Fibroblast of peridontal ligament (primary cell): ENCODE data around the gene LMTK3.

ENCODE experiments used
- DNase-seq: peaks from one replicate; pipeline ENCODE4 v3.0.0-alpha.2; 2010; ENCODE audit errors: extremely low read depth

The LMTK3 gene

DNA sequence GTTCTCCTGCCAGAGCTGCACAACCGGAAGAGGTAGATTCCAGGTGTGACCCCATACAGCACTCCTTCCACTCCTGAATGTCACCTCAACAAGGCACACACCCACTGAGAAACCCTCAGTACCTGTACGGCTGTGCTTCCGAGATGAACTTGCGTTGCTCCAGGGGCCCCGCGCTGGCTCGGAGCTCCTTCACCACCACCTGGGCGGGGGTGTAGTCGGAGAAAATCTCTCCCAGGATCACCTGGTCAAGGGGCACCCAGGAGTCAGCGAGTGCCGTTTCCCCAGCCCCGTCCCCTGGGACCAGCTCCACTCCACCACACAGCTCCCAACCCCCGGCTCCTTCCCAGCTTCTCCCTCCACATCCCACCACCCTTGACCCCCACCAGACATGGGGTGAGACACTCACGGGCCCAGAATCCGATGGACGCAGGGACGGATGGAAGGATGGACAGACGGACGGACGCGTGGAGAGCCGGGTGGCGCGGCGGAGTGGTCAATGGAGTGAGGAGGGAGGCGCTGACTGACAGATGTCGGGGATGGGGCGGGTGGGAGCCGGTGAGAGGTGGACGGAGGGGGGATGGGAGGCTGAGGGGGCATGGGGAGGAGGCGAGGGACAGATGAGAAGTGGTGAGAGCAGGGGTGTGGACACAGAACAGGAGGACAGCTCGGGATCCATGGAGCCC is 2.8 kb downstream of the LMTK3 start:
- DNase-seq: no peak

DNA sequence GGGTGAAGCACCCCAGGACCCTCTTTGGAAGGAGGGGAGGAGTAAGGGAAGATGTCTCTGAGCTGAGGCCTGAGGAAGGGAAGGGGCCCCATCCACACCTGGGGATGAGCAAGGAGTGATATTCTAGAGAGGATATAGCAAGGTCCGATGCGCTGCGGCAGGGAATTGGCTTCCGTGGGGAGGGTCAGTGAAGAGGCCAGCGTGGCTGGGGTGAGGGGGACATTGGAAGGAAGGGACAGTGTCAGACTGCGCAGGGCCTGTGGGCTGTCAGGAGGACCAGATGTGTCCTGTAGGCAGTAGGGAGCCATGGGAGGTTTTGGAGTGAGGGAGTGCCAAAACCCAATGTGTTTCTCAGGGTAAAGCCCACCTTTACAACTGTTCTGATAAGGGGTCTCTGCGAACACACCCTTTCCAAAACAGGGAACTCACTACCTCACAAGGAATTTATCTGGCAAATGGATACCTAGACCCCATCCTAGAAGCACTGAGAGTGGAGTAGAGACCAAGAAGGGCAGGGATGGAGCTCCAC is 3.7 kb downstream of the LMTK3 start:
- DNase-seq: no peak

DNA sequence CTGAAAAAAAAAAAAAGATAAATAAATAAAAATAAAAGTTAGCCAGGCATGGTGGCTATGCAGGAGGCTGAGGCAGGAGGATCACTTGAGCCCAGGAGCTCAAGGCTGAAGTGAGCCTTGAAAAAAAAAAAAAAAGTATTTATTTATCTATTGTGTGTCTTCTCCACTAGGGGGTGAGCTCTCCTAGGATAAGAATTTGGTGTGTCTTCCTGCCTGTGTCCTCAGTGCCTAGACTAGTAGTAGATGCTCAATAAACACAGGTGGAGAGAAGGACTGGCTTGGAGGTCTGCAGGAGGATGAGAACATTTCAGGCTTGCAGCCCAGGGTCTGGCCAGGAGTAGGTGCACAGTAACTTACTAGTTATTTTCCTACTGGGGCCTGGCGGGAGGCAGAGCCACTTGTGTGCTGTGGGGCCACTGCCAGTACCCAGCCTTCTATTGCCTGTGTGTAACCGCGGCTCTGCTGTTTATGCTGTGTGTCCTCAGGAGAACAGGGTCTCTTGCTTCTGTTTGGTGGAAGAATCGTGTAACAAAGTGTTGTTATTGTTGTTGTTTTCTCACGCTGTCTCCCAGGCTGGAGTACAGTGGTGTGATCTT is 5.4 kb downstream of the LMTK3 start:
- peak; percentile 51 for DNase-seq

DNA sequence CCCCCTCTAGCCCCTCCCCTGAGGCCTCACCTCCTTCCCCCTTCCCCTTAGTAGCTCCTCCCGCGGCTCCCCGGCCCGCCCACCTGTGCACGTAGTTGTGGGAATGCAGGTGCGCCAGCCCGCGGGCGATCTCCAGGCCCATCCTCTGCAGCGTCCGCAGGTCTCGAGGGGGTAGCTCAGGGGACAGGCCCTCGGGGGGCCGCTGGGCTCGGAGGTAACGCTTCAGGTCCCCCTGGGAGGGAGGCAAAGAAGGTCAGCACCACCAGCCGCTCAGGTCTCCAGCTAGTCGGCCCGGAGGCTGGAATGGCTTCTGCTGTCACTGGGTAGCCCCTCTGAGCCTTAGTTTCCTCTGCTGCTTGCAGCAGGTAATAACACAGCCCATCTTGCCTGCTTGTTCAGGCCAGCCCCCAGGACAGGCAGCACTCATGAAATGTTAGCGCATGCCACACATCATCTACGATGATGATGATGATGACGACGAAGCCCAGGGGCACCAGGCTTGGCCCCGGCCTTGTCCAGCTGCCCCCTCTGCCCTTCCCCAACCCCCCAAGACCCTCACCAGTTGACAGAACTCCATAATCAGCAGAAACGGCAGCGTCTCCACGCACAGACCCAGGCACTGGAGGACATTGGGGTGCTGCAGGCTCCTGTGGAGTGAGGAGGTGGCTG is 9.2 kb downstream of the LMTK3 start:
- DNase-seq: no peak

DNA sequence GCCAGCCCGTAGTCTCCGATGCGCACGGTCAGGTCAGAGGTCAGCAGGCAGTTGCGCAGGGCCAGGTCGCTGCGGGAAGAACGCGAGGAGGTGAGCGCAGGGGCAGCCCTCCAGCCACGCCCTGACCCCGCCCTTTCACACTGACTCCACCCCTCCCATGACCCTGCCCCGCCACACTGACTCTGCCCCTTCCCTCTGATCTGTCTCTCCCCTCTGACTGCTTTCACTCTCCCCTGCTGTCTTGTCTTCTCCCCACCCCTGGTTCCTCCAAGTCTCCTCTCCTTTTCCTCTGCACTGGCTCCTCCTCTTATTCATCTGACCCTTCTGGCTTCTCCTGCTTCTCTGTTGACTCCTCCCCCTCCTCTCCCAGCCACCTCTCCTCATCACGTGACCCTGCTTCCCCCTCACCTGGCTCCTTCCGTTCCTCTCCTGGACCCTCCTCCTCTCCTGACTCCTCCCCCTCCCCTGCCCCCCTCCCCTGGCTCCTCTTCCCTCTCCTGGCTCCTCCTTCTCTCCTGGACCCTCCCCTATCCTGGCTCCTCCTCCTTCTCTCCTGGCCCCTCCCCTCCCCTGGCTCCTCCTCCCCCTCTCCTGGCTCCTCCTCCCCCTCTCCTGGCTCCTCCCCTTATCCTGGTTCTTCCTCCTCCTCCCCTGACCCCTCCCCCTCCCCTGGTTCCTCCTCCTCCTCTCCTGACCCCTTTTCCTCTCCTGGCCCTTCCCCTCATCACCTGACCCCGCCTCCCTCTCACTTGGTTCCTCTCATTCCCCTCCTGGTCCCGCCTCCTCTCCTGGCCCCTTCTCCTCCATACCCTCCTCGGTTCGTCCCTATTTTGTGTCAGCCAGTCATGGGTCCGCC is 9.9 kb downstream of the LMTK3 start:
- no peak for DNase-seq

DNA sequence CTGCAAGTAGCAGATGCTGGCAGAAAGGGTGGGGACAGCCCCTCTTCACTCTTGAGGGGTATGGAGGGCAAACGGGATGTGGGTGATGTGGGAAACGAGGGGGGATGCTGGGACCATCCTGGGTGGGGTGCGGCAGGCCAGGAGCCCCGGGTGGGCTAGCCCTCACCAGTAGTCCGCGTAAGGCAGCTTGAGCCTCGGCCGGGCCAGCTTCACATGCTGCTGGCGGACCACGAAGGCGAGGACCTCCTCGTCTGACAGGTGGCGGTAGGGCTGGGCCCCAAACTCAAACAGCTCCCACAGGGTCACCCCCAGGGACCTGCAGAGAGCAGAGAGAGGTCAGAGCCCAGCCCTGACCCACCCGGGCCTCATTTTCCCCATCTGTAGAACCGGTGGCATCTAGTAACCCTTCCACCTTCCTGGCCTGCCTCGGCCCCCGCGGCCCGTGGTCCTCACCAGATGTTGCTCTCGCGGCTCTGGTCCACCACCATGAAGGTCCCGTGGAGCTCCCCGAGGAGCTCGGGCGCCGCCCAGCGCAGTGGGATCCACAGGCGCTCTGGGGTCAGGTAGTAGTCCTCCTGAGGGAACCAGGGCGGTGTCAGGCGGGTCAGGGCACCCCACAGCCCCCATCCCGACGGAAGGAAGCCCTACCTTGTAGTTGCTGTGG is 10.7 kb downstream of the LMTK3 start:
- no peak for DNase-seq

DNA sequence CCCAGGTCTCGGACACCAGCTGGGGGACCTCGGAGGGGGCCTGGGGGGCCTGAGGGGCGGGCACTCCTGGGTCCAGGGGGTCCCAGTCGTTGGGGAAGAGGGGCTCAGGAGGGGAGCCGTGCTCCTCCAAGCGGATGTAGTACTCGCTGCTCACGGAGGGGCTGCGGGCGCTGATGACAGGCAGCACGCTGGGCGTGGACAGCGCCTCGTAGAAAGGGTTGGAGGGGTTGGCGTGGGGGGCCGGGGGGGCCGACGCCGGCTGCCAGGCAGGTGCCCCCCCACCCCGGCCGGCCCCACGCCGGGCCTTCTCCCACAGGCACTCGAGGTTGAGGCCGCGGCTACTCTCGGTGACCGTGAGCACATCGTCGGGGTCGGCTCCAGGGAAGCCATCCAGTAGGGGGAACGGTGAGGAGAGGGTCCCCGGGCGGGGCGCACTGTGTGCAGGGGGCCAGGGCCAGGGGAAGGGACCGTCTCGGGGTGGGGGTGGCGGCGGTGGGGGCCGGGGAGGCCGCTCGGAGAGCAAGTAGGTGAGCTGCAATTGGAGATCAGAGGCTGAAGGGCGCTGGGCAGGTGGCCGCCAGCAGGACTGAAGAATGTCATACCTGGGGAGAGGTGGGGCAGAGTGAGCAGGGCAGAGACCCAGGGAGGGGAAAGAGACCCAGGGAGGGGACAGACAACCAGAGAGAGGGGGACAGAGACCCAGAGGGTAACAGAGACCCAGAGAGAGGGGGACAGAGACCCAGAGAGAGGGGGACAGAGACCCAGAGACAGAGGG is 12.1 kb downstream of the LMTK3 start:
- no peak for DNase-seq

DNA sequence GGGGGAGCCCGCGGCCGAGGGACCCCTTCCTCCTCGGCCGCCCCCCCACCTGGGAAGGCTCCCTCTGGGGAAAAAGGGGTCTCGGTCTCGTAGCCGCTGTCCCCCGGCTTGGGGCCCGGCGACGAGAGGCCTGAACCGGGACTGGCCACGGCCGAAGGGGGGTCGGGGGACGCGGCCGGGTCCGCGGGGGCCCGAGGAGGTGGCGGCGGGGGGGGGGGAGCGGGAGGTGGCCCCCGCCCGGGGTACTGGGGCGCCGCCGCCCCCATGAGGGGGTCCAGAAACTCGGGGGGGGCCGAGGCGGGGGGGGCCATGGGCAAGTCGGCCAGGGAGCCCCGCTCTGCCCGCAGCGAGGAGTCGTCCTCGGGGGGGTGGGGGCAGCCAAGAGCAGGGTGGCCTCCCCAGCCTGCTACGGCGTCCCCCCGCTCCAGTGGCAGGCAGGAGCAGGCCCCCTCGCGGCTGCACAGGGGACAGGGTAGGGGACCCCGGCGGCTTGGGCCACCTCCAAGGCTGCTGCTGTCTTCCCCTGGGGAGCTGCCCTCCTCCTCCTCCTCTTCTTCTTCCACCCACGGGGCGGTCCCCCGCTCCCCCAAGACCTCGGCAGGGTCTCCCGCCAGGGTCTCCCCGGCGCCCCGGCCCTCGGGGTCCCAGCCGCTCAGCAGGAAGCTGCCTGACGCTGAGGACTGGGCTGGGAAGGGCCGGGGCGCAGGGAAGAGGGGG is 12.9 kb downstream of the LMTK3 start:
- no peak for DNase-seq

DNA sequence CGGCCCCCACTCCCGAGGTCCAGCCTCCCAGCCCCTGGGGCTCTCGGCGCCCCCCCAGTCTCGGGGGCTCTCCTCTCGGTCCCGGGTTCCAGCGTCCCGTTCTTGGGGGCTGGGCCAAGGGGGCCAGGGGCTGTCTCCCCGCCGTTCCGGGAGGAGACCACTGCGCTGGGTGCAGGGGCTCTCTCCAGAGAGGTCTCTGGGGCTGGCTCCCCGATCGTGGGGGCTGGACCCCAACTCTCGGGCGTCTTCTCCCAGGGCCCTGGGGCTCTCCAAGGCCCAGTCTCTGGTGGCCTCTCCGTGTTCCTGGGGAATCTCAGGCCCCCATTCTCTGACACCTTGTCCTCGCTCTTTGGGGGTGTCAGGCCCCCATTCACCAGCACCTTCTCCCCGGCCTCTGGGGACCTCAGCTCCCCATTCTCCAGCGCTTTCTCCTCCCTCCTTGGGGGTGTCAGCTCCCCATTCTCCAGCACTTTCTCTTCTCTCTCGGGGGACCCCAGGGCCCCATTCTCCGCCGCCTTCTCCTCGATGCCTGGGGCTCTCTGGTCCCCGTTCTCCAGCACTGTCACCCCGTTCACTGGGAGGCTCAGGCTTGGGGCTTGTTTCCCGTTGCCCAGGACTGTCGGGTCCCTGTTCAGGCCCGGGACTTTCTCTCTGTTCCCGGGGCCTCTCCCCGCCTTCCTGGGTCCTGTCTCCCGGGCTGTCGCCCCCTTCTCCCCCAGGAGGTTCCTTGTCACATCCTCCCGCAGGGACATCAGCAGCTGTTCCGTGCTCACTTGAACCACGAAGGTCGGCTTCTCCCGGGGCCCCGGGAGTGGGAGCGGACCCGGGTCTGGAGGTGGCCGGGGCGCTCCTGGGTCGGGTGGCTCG is 13.7 kb downstream of the LMTK3 start:
- no peak for DNase-seq

DNA sequence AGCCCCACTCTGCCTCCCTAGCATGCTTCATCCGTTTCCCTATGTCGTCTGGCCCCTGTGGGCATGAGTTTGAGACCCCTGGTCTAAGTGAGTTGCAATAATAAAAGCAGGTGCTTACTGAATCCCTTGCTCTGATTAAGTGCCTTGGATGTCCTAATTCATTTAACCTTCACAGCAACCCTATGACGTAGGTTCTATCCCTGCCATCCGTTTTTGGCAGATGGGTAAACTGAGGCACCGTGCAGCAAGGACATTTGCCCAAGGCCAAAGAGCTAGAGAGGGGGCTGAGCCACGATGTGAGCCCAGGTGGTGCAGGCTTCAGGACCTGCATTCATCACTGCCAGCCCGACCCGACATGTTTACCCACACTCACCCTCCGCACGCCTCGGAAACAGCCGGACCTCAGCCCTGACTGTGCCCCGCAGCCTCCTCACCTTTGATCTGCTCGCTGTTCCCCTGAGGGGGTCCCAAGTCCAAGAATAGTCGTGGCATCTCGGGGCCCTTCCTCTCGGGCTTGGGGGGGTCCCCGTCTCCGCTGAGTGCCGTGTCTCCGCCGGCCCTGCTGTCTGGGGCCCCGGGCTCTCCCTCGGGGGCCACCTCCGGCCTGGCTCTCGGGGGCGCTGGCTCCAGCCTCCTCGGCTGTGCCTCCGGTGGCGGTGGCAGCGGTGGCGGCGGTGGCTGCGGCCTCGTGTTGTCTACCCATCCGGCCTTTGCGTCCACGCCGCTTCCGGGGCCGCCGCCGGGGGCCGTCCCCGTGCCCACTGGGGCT is 14.5 kb downstream of the LMTK3 start:
- no peak for DNase-seq

DNA sequence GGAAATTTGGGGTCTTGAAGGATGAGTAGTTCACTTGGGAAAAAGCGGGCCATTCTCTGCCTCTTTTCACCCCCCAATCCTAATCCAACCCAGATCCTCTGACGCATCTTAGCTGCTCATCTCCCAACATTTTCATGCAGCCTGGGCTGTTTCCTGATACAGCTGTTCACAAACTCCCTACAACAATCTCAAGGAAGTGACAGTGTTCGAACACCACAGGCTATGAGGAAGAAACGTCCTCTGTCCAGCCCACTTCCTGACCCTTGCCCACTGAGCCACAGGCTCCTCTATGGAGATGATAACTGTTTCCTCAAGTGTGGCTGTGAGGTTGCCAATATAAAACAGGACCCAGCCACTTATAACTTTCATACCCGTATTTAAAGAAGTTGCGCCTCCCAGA is 16.2 kb downstream of the LMTK3 start:
- no peak for DNase-seq

DNA sequence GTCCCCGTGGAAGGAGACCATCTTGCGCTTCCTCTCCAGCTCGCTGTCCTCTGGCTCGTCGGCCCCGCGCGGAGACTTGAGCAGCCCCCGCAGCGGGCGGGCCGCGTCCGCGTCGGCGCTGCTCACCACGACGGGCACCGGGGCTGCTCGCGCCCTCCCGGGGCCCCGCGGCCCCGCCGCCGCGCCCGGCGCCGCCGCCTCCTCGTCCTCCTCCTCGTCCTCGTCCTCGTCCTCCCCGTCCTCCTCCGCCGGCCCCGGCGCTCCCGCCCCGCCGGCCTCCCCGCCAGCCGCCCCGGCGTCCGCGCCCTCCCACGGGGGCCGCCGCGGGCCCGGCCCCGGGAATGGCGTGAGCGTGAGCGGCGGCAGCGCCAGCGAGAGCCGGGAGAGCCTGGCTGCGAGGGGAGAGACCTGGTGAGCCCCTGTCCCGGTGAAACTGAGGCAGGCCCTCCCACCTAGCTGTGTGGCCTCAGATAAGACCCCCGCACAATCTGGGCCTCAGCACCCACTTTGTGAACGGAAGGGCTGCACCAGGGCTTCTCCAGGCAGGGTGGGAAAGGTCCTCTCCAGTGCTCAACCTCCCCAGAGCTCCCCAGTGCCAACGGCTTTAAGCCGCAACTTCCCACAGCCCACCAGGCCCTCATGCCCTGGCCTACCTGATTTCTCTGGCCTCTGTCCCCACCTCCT is 17.8 kb downstream of the LMTK3 start:
- no peak for DNase-seq

DNA sequence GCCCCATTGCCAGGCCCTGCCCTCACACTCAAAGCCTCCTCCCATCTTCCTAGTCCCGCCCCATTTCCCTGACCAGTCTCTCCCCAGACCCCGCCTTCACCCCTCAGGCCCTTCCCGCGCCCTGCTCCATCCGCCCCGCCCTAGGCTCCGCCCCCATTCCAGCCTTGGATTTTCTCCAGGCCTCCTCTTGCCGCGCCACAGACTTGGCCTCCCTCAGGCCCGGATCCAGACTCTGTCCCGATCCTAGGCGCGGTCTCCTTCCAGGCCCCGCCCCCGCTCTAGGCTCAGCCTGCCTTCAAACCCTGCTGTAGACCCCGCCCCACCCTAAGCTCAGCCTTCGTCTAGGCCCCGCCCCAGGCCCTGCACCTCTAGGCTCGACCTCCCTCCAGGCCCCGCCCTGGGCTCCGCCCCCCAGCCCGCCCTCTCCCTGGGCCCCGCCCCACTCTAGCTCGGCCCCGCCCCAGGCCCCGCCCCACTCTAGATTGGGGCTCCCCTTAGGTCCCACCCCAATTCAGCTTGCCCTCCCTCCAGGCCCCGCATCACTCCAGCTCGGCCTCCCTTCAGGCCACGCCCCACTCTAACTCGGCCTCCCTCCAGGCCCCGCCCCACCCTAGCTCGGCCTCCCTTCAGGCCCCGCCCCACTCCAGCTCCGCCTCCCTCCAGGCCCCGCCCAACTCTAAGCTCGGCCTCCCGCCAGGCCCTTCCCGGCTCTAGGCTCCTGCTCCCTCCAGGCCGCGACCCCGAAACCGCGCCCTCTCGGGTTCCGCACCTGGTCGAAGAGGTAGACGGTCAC is 18.5 kb downstream of the LMTK3 start:
- peak; percentile 96 for DNase-seq

DNA sequence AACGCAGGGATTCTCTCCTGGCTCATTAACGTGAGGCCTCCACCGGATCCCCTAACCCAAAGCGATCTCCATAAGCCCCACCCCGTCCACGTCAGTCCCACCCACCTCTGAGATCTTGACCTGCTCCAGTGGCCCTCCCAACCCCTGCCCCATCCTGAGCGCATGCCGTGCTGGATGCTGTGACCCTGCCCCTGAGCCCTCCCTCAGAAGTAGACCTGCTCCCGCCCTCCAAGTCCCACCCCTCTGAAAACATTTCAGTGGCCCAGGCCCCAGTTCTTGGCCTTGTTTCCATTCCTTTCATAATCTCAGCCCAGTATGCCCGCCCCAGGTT is 19.9 kb downstream of the LMTK3 start:
- no peak for DNase-seq

DNA sequence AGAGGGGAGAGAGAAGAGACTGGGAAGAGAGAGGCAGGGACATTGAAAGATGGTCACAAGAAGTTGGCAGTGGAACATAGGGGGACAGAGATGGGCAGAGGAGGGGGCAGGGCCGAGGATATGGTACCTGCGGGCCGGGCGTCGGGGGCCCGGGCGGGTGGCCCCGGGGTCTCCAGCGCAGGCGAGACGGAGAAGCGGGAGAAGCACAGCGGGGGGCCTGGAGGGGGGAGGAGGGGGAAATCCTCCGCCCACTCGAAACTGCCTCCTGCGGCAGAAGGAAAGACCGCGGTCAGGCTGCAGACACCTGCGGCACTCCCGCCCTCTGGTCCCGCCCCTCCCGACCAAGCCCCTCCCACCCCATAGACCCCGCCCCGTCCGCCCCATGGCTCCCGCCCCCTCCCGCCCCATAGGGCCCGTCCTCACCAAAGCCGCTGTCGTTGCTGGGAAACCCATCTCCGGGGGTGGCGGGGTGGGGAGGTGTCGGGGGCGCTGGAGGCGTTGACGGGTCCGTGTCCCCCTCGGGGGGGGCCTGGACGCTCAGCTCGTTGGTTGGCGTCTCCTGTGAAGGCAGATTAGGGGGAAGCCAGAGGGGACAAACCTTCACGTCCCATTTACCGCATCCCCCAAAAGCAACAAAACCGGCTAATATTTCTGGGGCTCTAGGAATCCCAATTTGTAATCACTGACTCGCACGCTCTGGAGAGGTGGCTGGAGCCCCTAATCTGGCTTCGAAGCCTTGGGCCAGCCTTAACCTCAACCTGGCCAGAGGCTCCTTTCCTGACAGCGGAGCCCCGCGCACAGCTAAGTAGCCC is 20.4 kb downstream of the LMTK3 start:
- no peak for DNase-seq

DNA sequence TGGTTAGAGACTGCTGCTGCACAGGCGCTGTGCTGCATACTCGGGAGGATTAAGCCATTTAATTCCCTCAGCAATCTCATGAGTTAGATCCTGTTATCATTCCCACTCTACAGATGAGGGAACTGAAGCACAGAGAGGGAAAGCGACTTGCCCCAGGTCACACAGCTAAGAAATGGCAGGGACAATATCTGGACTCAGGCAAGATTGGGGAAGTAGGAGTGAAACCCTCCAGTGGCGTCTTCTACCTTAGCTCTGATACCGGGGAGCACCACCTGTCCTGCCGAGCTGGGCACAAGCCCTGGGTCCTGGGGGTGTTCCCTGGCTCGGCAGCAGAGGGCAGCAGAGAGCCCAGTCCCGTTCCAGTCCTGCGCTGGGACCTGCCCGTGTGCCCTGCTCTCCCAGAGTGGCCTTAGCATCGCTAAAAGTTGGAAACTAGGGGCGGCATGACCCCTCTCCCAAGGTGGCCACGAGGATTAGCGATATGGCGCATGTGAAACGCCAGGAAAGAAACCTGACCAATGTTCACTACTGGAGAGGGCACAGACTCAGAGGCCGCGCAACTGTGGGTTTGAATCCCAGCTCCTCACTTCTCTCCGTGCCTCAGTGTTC is 21.9 kb downstream of the LMTK3 start:
- peak; percentile 35 for DNase-seq
